SK-N-SH (cell line): ENCODE data around the gene SLC26A11. TPM values are rescaled to one million over a fixed set of nuclear protein-coding genes. Genes with fewer than 3 reads are reported as not detected.

ENCODE experiments used
- CTCF ChIA-PET: fragments of 300-600, 350-600 bp; formaldehyde crosslinking; extraction: SDS; loops from one replicate; lab custom pipeline; 2021; lab: Yijun Ruan, JAX
- POLR2A ChIA-PET: fragments of 350-600 bp; sonication (Branson Sonifier 250); formaldehyde crosslinking; extraction: SDS; loops from one replicate; lab custom pipeline; 2020; ENCODE audit warnings: antibody characterized with exemption, inconsistent platforms; lab: Yijun Ruan, JAX
- DNase-seq: peaks from one replicate; pipeline ENCODE4 v3.0.0; 2012
- H2AFZ ChIP-seq: fragments of 200-600 bp; sonication (generic); 2 replicates; pipeline ENCODE4 v1.8.1; 2016; ENCODE audit warnings: antibody characterized with exemption, mild to moderate bottlenecking, low read depth
- H3F3A ChIP-seq: fragments of 200-600 bp; sonication (generic); replicated peaks from 2 replicates; pipeline ENCODE3; 2016; ENCODE audit warnings: antibody characterized with exemption, mild to moderate bottlenecking; ENCODE audit not compliant: insufficient read depth
- H3K27ac ChIP-seq, 2 experiments: fragments of 200-500 bp in 1 of 2; fragments of 200-600 bp in 1 of 2; sonication (Bioruptor generic) in 1 of 2; sonication (generic), shearing (Covaris generic) in 1 of 2; 2 replicates each; pipeline versions ENCODE4 v1.5.1 to v1.6.1; 2014 to 2016; ENCODE audit warnings: low read depth in 2 of 2, inconsistent platforms in 1 of 2, low read length in 1 of 2, mild to moderate bottlenecking in 1 of 2, mixed read lengths in 1 of 2
- H3K27me3 ChIP-seq: fragments of 200-600 bp; sonication (generic), shearing (Covaris generic); 2 replicates; pipeline ENCODE4 v1.6.1; 2016; ENCODE audit warnings: mixed run types; ENCODE audit not compliant: insufficient read depth
- H3K36me3 ChIP-seq, 2 experiments: fragments of 200-500 bp in 1 of 2; fragments of 200-600 bp in 1 of 2; sonication (Bioruptor generic) in 1 of 2; sonication (generic) in 1 of 2; replicated peaks in 1 of 2; 2 replicates each; pipeline versions ENCODE3 to v1.5.1; 2014 to 2016; ENCODE audit warnings: low read length in 1 of 2, mild to moderate bottlenecking in 1 of 2; ENCODE audit not compliant: insufficient read depth in 2 of 2, control insufficient read depth in 1 of 2
- H3K4me1 ChIP-seq, 2 experiments: fragments of 200-500 bp in 1 of 2; fragments of 200-600 bp in 1 of 2; sonication (Bioruptor generic) in 1 of 2; sonication (generic), shearing (Covaris generic) in 1 of 2; 2 replicates each; pipeline versions ENCODE4 v1.5.1 to v1.6.1; 2014 to 2016; ENCODE audit warnings: low read depth in 1 of 2, low read length in 1 of 2, mixed run types in 1 of 2; ENCODE audit not compliant: insufficient read depth in 2 of 2, control insufficient read depth in 1 of 2
- H3K4me2 ChIP-seq: fragments of 200-600 bp; sonication (generic), shearing (Covaris generic); 2 replicates; pipeline ENCODE4 v1.6.1; 2017; ENCODE audit warnings: mixed run types
- H3K4me3 ChIP-seq, 2 experiments: fragments of 200-500 bp in 1 of 2; fragments of 200-600 bp in 1 of 2; sonication (Bioruptor generic) in 1 of 2; sonication (generic), shearing (Covaris generic) in 1 of 2; 2 replicates each; pipeline versions ENCODE4 v1.5.1 to v1.8.1; 2014 to 2016; ENCODE audit warnings: low read depth in 2 of 2, inconsistent platforms in 1 of 2, low read length in 1 of 2, mild to moderate bottlenecking in 1 of 2, mixed read lengths in 1 of 2, moderate library complexity in 1 of 2
- H3K79me2 ChIP-seq: fragments of 200-600 bp; sonication (generic); 2 replicates; pipeline ENCODE4 v1.8.1; 2017; ENCODE audit warnings: mild to moderate bottlenecking; ENCODE audit not compliant: insufficient read depth
- H3K9ac ChIP-seq: fragments of 200-600 bp; sonication (generic); 2 replicates; pipeline ENCODE4 v1.6.1; 2017; ENCODE audit warnings: mixed run types
- H3K9me2 ChIP-seq: fragments of 200-600 bp; sonication (generic); 2 replicates; pipeline ENCODE4 v1.6.1; 2017; ENCODE audit warnings: mixed run types
- H3K9me3 ChIP-seq: fragments of 200-600 bp; sonication (generic); 2 replicates; pipeline ENCODE4 v1.6.1; 2017; ENCODE audit warnings: mixed run types, mild to moderate bottlenecking, moderate library complexity
- H4K20me1 ChIP-seq: fragments of 200-600 bp; sonication (generic); 2 replicates; pipeline ENCODE4 v1.6.1; 2017; ENCODE audit warnings: mild to moderate bottlenecking, mixed run types; ENCODE audit not compliant: insufficient read depth
- CHD2 ChIP-seq: fragments of 150-350 bp; IDR thresholded peaks from 2 replicates; pipeline ENCODE4 v1.6.1; 2018; ENCODE audit warnings: low read length; ENCODE audit not compliant: partially characterized antibody
- ELF1 ChIP-seq: IDR thresholded peaks from 2 replicates; pipeline ENCODE4 v1.4.0; 2012
- EP300 ChIP-seq, 2 experiments: IDR thresholded peaks; 2 replicates each; pipeline versions ENCODE4 v1.4.0 to v1.6.1; 2012; ENCODE audit warnings: borderline replicate concordance in 1 of 2, low read depth in 1 of 2, low read length in 1 of 2
- GABPA ChIP-seq: IDR thresholded peaks from 2 replicates; pipeline ENCODE4 v1.4.0; 2012; ENCODE audit warnings: low read depth, mild to moderate bottlenecking
- MAX ChIP-seq: IDR thresholded peaks from 2 replicates; pipeline ENCODE4 v1.4.0; 2012; ENCODE audit warnings: low read depth
- NFIC ChIP-seq: IDR thresholded peaks from 2 replicates; pipeline ENCODE4 v1.4.0; 2012; ENCODE audit warnings: borderline replicate concordance
- POLR2AphosphoS5 ChIP-seq: IDR thresholded peaks from 2 replicates; pipeline ENCODE4 v1.6.1; 2012; ENCODE audit warnings: low read depth, low read length
- RAD21 ChIP-seq: IDR thresholded peaks from 2 replicates; pipeline ENCODE4 v1.6.1; 2012; ENCODE audit warnings: mild to moderate bottlenecking, low read length
- RCOR1 ChIP-seq: fragments of 150-350 bp; IDR thresholded peaks from 2 replicates; pipeline ENCODE4 v1.6.1; 2017; ENCODE audit warnings: antibody characterized with exemption, low read length
- SMC3 ChIP-seq: IDR thresholded peaks from 2 replicates; pipeline ENCODE4 v1.6.1; 2012; ENCODE audit warnings: low read depth, low read length, improper control_type of control experiment
- YY1 ChIP-seq: IDR thresholded peaks from 2 replicates; pipeline ENCODE4 v1.4.0; 2012; ENCODE audit warnings: low read depth, mild to moderate bottlenecking
- WGBS: methylation state at CpG from one replicate; pipeline ENCODE4 v1.1.6; 2017; ENCODE audit warnings: low lambda C conversion rate; 5-methylcytosine and 5-hydroxymethylcytosine counted together
- polyA plus RNA-seq, 3 experiments: library from polyadenylated mRNA; depleted of rRNA; stranded (reverse); fragments of >200 nt; gene quantifications; 2 replicates each; pipeline ENCODE4 v1.2.3, GENCODE V29; 2012
- TF ChIP-seq, protein P1 (sequence below): IDR thresholded peaks from 2 replicates; pipeline ENCODE4 v1.6.1; 2012; ENCODE audit warnings: mild to moderate bottlenecking, low read depth, low read length, moderate library complexity
- TF ChIP-seq, protein P2 (sequence below): fragments of 150-350 bp; IDR thresholded peaks from 2 replicates; pipeline ENCODE4 v1.6.1; 2016; ENCODE audit warnings: mild to moderate bottlenecking, low read depth, low read length
- TF ChIP-seq, protein P3 (sequence below): fragments of 150-350 bp; IDR thresholded peaks from 2 replicates; pipeline ENCODE4 v1.6.1; 2017; ENCODE audit warnings: antibody characterized with exemption, low read length, low read depth, borderline replicate concordance

Gene SLC26A11
- polyA plus RNA-seq, 1 of the 3 experiments (the other 2 are of a cell fraction) = 35.9 TPM

DNA sequence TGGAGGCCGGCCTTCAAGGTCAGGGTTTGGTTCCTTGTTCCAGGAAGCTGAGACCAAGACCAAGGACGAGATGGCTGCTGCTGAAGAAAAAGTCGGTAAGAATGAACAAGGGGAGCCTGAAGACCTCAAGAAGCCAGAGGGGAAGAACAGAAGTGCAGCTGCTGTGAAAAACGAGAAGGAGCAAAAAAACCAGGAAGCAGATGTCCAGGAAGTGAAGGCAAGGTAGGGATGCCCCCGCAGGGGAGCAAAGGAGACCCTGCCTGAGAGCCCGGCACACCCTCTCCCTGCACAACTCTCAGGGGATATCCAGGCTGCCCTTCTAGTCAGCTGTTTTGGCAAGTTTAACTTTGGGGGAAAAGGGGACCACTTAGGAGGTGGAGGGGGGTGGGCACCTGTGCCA is 69.4 kb downstream of the SLC26A11 start:
- no peak overlapping the region for H3K9ac ChIP-seq
- H3K27me3 ChIP-seq = no peaks in the 10 kb centered on the region
- no peak overlapping the region for H3K27ac ChIP-seq
- ChIA-PET POLR2A (no interaction called here), CTCF (interaction anchor here (1.3 kb wide), 1 partner anchor 28 kb away, joined by 3 read pairs; no protein-coding TSS in a partner anchor)
- H3K4me2 ChIP-seq = no peak overlapping the region
- no peaks in the 10 kb centered on the region for H4K20me1 ChIP-seq
- TF ChIP-seq EP300 (IDR thresholded peaks at IDR 0.05; ENCODE audit: borderline replicate concordance in 1 of 2, low read depth in 1 of 2, low read length in 1 of 2) (no peak), CHD2 (no peak), ELF1 (no peak), GABPA (no peak), NFIC (no peak), YY1 (no peak), RCOR1 (no peak), POLR2AphosphoS5 (no peak), MAX (no peak), SMC3 (no peak), RAD21 (no peak)
- TF ChIP-seq, protein P1, sequence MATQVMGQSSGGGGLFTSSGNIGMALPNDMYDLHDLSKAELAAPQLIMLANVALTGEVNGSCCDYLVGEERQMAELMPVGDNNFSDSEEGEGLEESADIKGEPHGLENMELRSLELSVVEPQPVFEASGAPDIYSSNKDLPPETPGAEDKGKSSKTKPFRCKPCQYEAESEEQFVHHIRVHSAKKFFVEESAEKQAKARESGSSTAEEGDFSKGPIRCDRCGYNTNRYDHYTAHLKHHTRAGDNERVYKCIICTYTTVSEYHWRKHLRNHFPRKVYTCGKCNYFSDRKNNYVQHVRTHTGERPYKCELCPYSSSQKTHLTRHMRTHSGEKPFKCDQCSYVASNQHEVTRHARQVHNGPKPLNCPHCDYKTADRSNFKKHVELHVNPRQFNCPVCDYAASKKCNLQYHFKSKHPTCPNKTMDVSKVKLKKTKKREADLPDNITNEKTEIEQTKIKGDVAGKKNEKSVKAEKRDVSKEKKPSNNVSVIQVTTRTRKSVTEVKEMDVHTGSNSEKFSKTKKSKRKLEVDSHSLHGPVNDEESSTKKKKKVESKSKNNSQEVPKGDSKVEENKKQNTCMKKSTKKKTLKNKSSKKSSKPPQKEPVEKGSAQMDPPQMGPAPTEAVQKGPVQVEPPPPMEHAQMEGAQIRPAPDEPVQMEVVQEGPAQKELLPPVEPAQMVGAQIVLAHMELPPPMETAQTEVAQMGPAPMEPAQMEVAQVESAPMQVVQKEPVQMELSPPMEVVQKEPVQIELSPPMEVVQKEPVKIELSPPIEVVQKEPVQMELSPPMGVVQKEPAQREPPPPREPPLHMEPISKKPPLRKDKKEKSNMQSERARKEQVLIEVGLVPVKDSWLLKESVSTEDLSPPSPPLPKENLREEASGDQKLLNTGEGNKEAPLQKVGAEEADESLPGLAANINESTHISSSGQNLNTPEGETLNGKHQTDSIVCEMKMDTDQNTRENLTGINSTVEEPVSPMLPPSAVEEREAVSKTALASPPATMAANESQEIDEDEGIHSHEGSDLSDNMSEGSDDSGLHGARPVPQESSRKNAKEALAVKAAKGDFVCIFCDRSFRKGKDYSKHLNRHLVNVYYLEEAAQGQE = no peak
- H2AFZ ChIP-seq = no peak overlapping the region
- H3K79me2 ChIP-seq = peaks cover 7% of the 10 kb centered on the region; the same call in 1 of the 2 replicates
- no peaks in the 10 kb centered on the region for H3K9me2 ChIP-seq
- no peaks in the 10 kb centered on the region for H3F3A ChIP-seq
- no peaks in the 10 kb centered on the region for H3K4me1 ChIP-seq
- peaks cover 50 to 51% of the 10 kb centered on the region in 2 experiments for H3K36me3 ChIP-seq
- H3K9me3 ChIP-seq = no peaks in the 10 kb centered on the region
- 89% methylated on average over 6 of the region's 6 CpGs for WGBS
- DNase-seq = no peak
- no peak overlapping the region for H3K4me3 ChIP-seq

- Histone ChIP-seq H3K27me3 (no peaks in the 10 kb centered on the region), H2AFZ (no peak overlapping the region), H3K36me3 (peaks cover 55 to 57% of the 10 kb centered on the region in 2 experiments), H3K27ac (no peak overlapping the region), H3K79me2 (peaks cover 7% of the 10 kb centered on the region; the same call in 1 of the 2 replicates), H3K4me3 (no peak overlapping the region), H3K4me2 (no peak overlapping the region), H3K9me3 (no peaks in the 10 kb centered on the region), H4K20me1 (no peaks in the 10 kb centered on the region), H3F3A (no peaks in the 10 kb centered on the region), H3K4me1 (no peaks in the 10 kb centered on the region), H3K9ac (no peak overlapping the region), H3K9me2 (no peaks in the 10 kb centered on the region)
- 88% methylated on average over 25 of the region's 25 CpGs for WGBS
- CTCF ChIA-PET = interaction anchor here (1.3 kb wide), 1 partner anchor 27 kb away, joined by 3 read pairs; no protein-coding TSS in a partner anchor
- DNase-seq = no peak
- POLR2A ChIA-PET = no interaction called here
- TF ChIP-seq, protein P2, sequence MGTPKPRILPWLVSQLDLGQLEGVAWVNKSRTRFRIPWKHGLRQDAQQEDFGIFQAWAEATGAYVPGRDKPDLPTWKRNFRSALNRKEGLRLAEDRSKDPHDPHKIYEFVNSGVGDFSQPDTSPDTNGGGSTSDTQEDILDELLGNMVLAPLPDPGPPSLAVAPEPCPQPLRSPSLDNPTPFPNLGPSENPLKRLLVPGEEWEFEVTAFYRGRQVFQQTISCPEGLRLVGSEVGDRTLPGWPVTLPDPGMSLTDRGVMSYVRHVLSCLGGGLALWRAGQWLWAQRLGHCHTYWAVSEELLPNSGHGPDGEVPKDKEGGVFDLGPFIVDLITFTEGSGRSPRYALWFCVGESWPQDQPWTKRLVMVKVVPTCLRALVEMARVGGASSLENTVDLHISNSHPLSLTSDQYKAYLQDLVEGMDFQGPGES = no peak
- TF ChIP-seq, protein P3, sequence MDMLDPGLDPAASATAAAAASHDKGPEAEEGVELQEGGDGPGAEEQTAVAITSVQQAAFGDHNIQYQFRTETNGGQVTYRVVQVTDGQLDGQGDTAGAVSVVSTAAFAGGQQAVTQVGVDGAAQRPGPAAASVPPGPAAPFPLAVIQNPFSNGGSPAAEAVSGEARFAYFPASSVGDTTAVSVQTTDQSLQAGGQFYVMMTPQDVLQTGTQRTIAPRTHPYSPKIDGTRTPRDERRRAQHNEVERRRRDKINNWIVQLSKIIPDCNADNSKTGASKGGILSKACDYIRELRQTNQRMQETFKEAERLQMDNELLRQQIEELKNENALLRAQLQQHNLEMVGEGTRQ = no peak
Observed at GRCh38 chr17:80290156-80290555, 69.9 kb downstream of the SLC26A11 start.
